ENCODE results near the gene POU2F3. TPM values are rescaled to one million over a fixed set of nuclear protein-coding genes. Genes with fewer than 3 reads are reported as not detected.

Gene POU2F3
- total and polyA plus RNA-seq, 2 of the 4 experiments (the other 2 are of a cell fraction) = under 0.01 to 0.09 TPM

- Histone ChIP-seq H2AK9ac (replicated peaks; ENCODE audit: low read depth, low read length, poor library complexity) (peak overlapping the region; percentile 15), H4K5ac (ENCODE audit: low read depth, low read length) (no peak overlapping the region), H4K91ac (ENCODE audit: insufficient read depth, low read depth, low read length) (no peak overlapping the region; the same call in 1 of the 2 replicates), H4K20me1 (ENCODE audit: insufficient read depth, low read length) (no peaks in the 10 kb centered on the region), H3K4me2 (ENCODE audit: low read depth, low read length) (no peak overlapping the region), H2BK120ac (ENCODE audit: low read depth, low read length) (peak overlapping the region; percentile 33; the same call in 1 of the 2 replicates), H3K36me3 (ENCODE audit: control insufficient read depth, insufficient read depth, low read length) (no peaks in the 10 kb centered on the region), H3K23ac (ENCODE audit: low read depth, low read length) (no peak overlapping the region), H3K9me3 (ENCODE audit: control insufficient read depth, insufficient read depth, low read length) (no peaks in the 10 kb centered on the region), H2BK20ac (ENCODE audit: low read depth, low read length) (no peak overlapping the region), H3K9ac (ENCODE audit: low read depth, low read length) (no peak overlapping the region), H2BK5ac (ENCODE audit: low read depth, low read length, poor library complexity, severe bottlenecking) (no peak overlapping the region), H3K4me1 (ENCODE audit: control insufficient read depth, insufficient read depth, low read length) (peaks cover 14% of the 10 kb centered on the region), H4K8ac (ENCODE audit: low read depth in 2 of 2, low read length in 2 of 2) (peak overlapping the region in 1 of 2 experiments; percentile 42; a peak in 1 of 4 replicates), H3K4ac (ENCODE audit: low read depth, low read length) (peak overlapping the region; percentile 28; the same call in 1 of the 2 replicates), H3K14ac (replicated peaks; ENCODE audit: low read depth, low read length) (0 out of 2 replicates have a peak overlapping the region, but pooled peaks have one; percentile 29), H3K79me1 (ENCODE audit: low read depth in 1 of 2, low read length in 2 of 2) (peaks cover 7 to 25% of the 10 kb centered on the region in 2 experiments; a peak in 3 of 4 replicates), H3K56ac (ENCODE audit: extremely low read depth, insufficient read depth, low read length) (no peak overlapping the region), H3K27ac (ENCODE audit: insufficient read depth, low read length) (no peak overlapping the region), H3K4me3 (ENCODE audit: insufficient read depth, low read depth, low read length) (no peak overlapping the region), H3K27me3 (ENCODE audit: control insufficient read depth, insufficient read depth, low read length) (no peaks in the 10 kb centered on the region), H2AK5ac (ENCODE audit: low read depth, low read length) (peak overlapping the region; percentile 45), H2AFZ (replicated peaks; ENCODE audit: low read length, poor library complexity) (peak overlapping the region; percentile 71), H2BK15ac (ENCODE audit: low read depth, low read length) (0 out of 3 replicates have a peak overlapping the region, but pooled peaks have one; percentile 64), H3K18ac (ENCODE audit: low read depth, low read length) (no peak overlapping the region), H3K9me1 (ENCODE audit: insufficient read depth, low read length) (peaks cover 13% of the 10 kb centered on the region)
- ChIA-PET CTCF (no interaction called here), POLR2A (ENCODE audit: unreplicated experiment) (no interaction called here)
- intact Hi-C loops (cut with micrococcal nuclease) = no loop called here
- WGBS, 2 experiments (ENCODE audit: extremely low coverage in 2 of 2, insufficient read length in 1 of 2) = 54% methylated on average over 11 of the region's 13 CpGs; no CpG with 5 or more reads in 1 of the 2 experiments
- no peak for TF ChIP-seq POLR2A (IDR thresholded peaks at IDR 0.05; ENCODE audit: low read depth, low read length)
- TF ChIP-seq BHLHE40 (IDR thresholded peaks at IDR 0.05; ENCODE audit: low read depth, low read length) = no peak
- no peak for TF ChIP-seq RAD21 (IDR thresholded peaks at IDR 0.05; ENCODE audit: low read length)
- no peak for TF ChIP-seq MAFK (IDR thresholded peaks at IDR 0.05; ENCODE audit: low read depth, low read length)
- TF ChIP-seq FOS (IDR thresholded peaks at IDR 0.05; ENCODE audit: low read depth, low read length) = no peak
- TF ChIP-seq MAZ (IDR thresholded peaks at IDR 0.05; ENCODE audit: borderline replicate concordance, low read depth, low read length) = no peak
- TF ChIP-seq MXI1 (IDR thresholded peaks at IDR 0.05; ENCODE audit: borderline replicate concordance, low read depth, low read length) = no peak
- TF ChIP-seq, protein P1, sequence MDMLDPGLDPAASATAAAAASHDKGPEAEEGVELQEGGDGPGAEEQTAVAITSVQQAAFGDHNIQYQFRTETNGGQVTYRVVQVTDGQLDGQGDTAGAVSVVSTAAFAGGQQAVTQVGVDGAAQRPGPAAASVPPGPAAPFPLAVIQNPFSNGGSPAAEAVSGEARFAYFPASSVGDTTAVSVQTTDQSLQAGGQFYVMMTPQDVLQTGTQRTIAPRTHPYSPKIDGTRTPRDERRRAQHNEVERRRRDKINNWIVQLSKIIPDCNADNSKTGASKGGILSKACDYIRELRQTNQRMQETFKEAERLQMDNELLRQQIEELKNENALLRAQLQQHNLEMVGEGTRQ (IDR thresholded peaks at IDR 0.05; ENCODE audit: low read depth, low read length) = no peak
- TF ChIP-seq CEBPB (IDR thresholded peaks at IDR 0.05; ENCODE audit: low read depth, low read length) = no peak
- no peak for TF ChIP-seq CTCF (conservative IDR thresholded peaks at IDR 0.05; ENCODE audit: low read depth, low read length)
- TF ChIP-seq NFE2L2 (IDR thresholded peaks at IDR 0.05; ENCODE audit: low read depth, low read length) = no peak
- no peak for TF ChIP-seq RCOR1 (IDR thresholded peaks at IDR 0.05; ENCODE audit: insufficient replicate concordance, low read length)
- no peak for TF ChIP-seq CHD1 (IDR thresholded peaks at IDR 0.05; ENCODE audit: low read depth, low read length)
- in situ Hi-C loops (cut with MboI; ENCODE audit: low sequenced_read_pairs) = no loop called here
- no TSS peak for BruUV-seq (replicated peaks)
- DNase-seq = no peak
- dilution Hi-C loops (cut with HindIII; ENCODE audit: low sequenced_read_pairs, unreplicated experiment) = no loop called here
- no peak for ATAC-seq (ENCODE audit: low read depth)
Measured at GRCh38 chr11:120208001-120208441, 31.9 kb upstream of the POU2F3 start.
